Esophagus muscularis mucosa (tissue), 4 donors: ENCODE results near the gene OLFM4. TPM values are rescaled to one million over a fixed set of nuclear protein-coding genes. Genes with fewer than 3 reads are reported as not detected.

Experiments
- DNase-seq: peaks from one replicate; pipeline ENCODE4 v3.0.0-alpha.2; 2017; ENCODE audit errors: extremely low spot score
- H3K27ac ChIP-seq, 4 donors: fragments of 200-600 bp; sonication (generic); replicated peaks in 1 of 4; 1 replicate in 3 of 4; 2 replicates in 1 of 4; pipeline ENCODE4 v1.5.1; 2016 to 2019; ENCODE audit warnings: mild to moderate bottlenecking in 1 of 4
- H3K27me3 ChIP-seq, 4 donors: fragments of 200-600 bp; sonication (generic); one replicate each; pipeline versions ENCODE4 v1.5.1 to v1.6.0; 2016 to 2019
- H3K36me3 ChIP-seq, 4 donors: fragments of 200-600 bp; sonication (generic); one replicate each; pipeline ENCODE4 v1.5.1; 2016 to 2019
- H3K4me1 ChIP-seq, 4 donors: fragments of 200-600 bp; sonication (generic); one replicate each; pipeline ENCODE4 v1.5.1; 2016 to 2019
- H3K4me3 ChIP-seq, 4 donors: fragments of 200-600 bp; sonication (generic); 1 replicate in 2 of 4; 2 replicates in 2 of 4; pipeline ENCODE4 v1.5.1; 2016 to 2019; ENCODE audit warnings: mild to moderate bottlenecking in 4 of 4, moderate library complexity in 1 of 4
- H3K9me3 ChIP-seq, 4 donors: fragments of 200-600 bp; sonication (generic); 1 replicate in 3 of 4; 2 replicates in 1 of 4; pipeline ENCODE4 v1.5.1; 2016 to 2019
- CTCF ChIP-seq, 3 experiments: fragments of 200-600 bp in 2 of 3; fragments of 450-650 bp in 1 of 3; sonication (generic) in 2 of 3; IDR thresholded peaks; one replicate each; pipeline ENCODE4 v1.5.1; 2017 to 2019; ENCODE audit warnings: antibody characterized with exemption in 3 of 3, mild to moderate bottlenecking in 2 of 3, moderate library complexity in 1 of 3
- EP300 ChIP-seq: sonication (generic); formaldehyde crosslinking; IDR thresholded peaks from one replicate; pipeline ENCODE4 v1.6.1; 2017; ENCODE audit warnings: antibody characterized with exemption
- POLR2A ChIP-seq: fragments of 450-650 bp; IDR thresholded peaks from one replicate; pipeline ENCODE4 v1.6.1; 2017; ENCODE audit warnings: antibody characterized with exemption, moderate library complexity, mild to moderate bottlenecking, low read depth
- POLR2AphosphoS5 ChIP-seq, 2 donors: sonication (generic); formaldehyde crosslinking; IDR thresholded peaks; one replicate each; pipeline ENCODE4 v1.6.1; 2017; ENCODE audit warnings: antibody characterized with exemption in 2 of 2
- WGBS: methylation state at CpG from one replicate; pipeline ENCODE4 v1.1.5; 2018; 5-methylcytosine and 5-hydroxymethylcytosine counted together
- intact Hi-C: fragments of 100-400 bp; cut with DNase I; formaldehyde crosslinking; loops from one replicate; pipeline ENCODE4 v1.15.1; 2023
- total RNA-seq, 4 donors: library from RNA; depleted of rRNA; stranded (reverse); fragments of >200 nt; gene quantifications; one replicate each; pipeline versions ENCODE4 v1.1.0 to v1.2.1, GENCODE V29; 2016

OLFM4 gene
- total RNA-seq, 4 donors from 2014 or later: under 0.01 to 0.66 (median 0.13) TPM; not detected in 1

GRCh38 chr13:52995946-52996345 lies 32.7 kb upstream of the OLFM4 start:
- H3K36me3 ChIP-seq: no peaks in the 10 kb centered on the region
- no peaks in the 10 kb centered on the region for H3K27me3 ChIP-seq
- H3K4me3 ChIP-seq: no peak overlapping the region
- TF ChIP-seq POLR2A (no peak), CTCF (IDR thresholded peaks at IDR 0.05) (no peak), EP300 (no peak), POLR2AphosphoS5 (IDR thresholded peaks at IDR 0.05) (no peak)
- H3K9me3 ChIP-seq: no peaks in the 10 kb centered on the region
- H3K4me1 ChIP-seq: no peaks in the 10 kb centered on the region
- DNase-seq: no peak
- intact Hi-C loops: no loop called here
- WGBS: 97% methylated on average over 2 of the region's 2 CpGs
- H3K27ac ChIP-seq: no peak overlapping the region

- Histone ChIP-seq H3K4me1 (no peaks in the 10 kb centered on the region), H3K4me3 (no peak overlapping the region), H3K27ac (no peak overlapping the region), H3K27me3 (peaks cover 0 to 4% (median 0%) of the 10 kb centered on the region in 4 donors), H3K9me3 (no peaks in the 10 kb centered on the region), H3K36me3 (no peaks in the 10 kb centered on the region)
- intact Hi-C loops: no loop called here
- no peak for TF ChIP-seq POLR2AphosphoS5 (IDR thresholded peaks at IDR 0.05)
- TF ChIP-seq EP300: no peak
- no peak for TF ChIP-seq POLR2A
- no peak for TF ChIP-seq CTCF (IDR thresholded peaks at IDR 0.05)
- WGBS: 86% methylated on average over 5 of the region's 5 CpGs
- no peak for DNase-seq
These were observed 30.4 kb upstream of the OLFM4 start for GRCh38 chr13:52997951-52998876.

- DNase-seq: no peak
- Histone ChIP-seq H3K36me3 (no peaks in the 10 kb centered on the region), H3K9me3 (no peaks in the 10 kb centered on the region), H3K4me1 (no peaks in the 10 kb centered on the region), H3K27me3 (peaks cover 0 to 4% (median 0%) of the 10 kb centered on the region in 4 donors), H3K27ac (no peak overlapping the region), H3K4me3 (no peak overlapping the region)
- WGBS: 51% methylated on average over 4 of the region's 4 CpGs
- TF ChIP-seq POLR2AphosphoS5 (IDR thresholded peaks at IDR 0.05): no peak
- TF ChIP-seq CTCF (IDR thresholded peaks at IDR 0.05): no peak
- TF ChIP-seq POLR2A: no peak
- no peak for TF ChIP-seq EP300
- intact Hi-C loops: no loop called here
These were observed 29.4 kb upstream of the OLFM4 start for GRCh38 chr13:52999093-52999696.

- Histone ChIP-seq H3K27me3 (peaks cover 0 to 4% (median 0%) of the 10 kb centered on the region in 4 donors), H3K4me1 (no peaks in the 10 kb centered on the region), H3K36me3 (no peaks in the 10 kb centered on the region), H3K27ac (no peak overlapping the region), H3K4me3 (no peak overlapping the region), H3K9me3 (no peaks in the 10 kb centered on the region)
- intact Hi-C loops: no loop called here
- peak; percentile 19 for DNase-seq
- no peak for TF ChIP-seq POLR2A
- no peak for TF ChIP-seq POLR2AphosphoS5 (IDR thresholded peaks at IDR 0.05)
- TF ChIP-seq EP300: no peak
- TF ChIP-seq CTCF (IDR thresholded peaks at IDR 0.05): no peak
- 82% methylated on average over 4 of the region's 4 CpGs for WGBS
These were observed 27.0 kb upstream of the OLFM4 start for GRCh38 chr13:53001444-53002225.
